Fibroblast of villous mesenchyme (primary cell): ENCODE results near the gene DEAF1. TPM values are rescaled to one million over a fixed set of nuclear protein-coding genes. Genes with fewer than 3 reads are reported as not detected.

Source experiments
- DNase-seq: peaks from one replicate; pipeline ENCODE4 v3.0.0-alpha.2; 2010; ENCODE audit warnings: low read depth
- H3K4me3 ChIP-seq: 2 replicates; pipeline ENCODE4 v1.5.1; 2011; ENCODE audit warnings: low read depth, mild to moderate bottlenecking, low read length
- CTCF ChIP-seq: IDR thresholded peaks from 2 replicates; pipeline ENCODE4 v1.5.1; 2012; ENCODE audit warnings: low read depth, mild to moderate bottlenecking, low read length; ENCODE audit not compliant: insufficient read depth
- total RNA-seq: library from RNA; depleted of rRNA; stranded (reverse); fragments of >200 nt; gene quantifications from 2 replicates; pipeline ENCODE4 v1.2.3, GENCODE V29; 2012

DEAF1 gene
- total RNA-seq, 1 donor: 33.7 TPM

GRCh38 chr11:706957-707816 is 12.2 kb upstream of the DEAF1 start:
- DNase-seq: peak; percentile 61
- peak overlapping the region; percentile 80 for H3K4me3 ChIP-seq
- TF ChIP-seq CTCF: peak; percentile 24

GRCh38 chr11:706439-706956 is 11.5 kb upstream of the DEAF1 start:
- H3K4me3 ChIP-seq: peak overlapping the region; percentile 80
- DNase-seq: peak; percentile 47
- TF ChIP-seq CTCF: no peak

- peak within 1 kb of the TSS; percentile 80 for H3K4me3 ChIP-seq
- DNase-seq: no peak
- no peak for TF ChIP-seq CTCF
Observed at GRCh38 chr11:705646-706438, 10.8 kb upstream of the DEAF1 start, which contains the start of gene EPS8L2. TSS of gene EPS8L2 (plus strand) at chr11:706231. CDS start at chr11:709408, 3,177 bp downstream.

- peak overlapping the region; percentile 80 for H3K4me3 ChIP-seq
- TF ChIP-seq CTCF: no peak
- no peak for DNase-seq
Observed at GRCh38 chr11:704781-705645, 10.0 kb upstream of the DEAF1 start.

GRCh38 chr11:704228-704674 is 9.2 kb upstream of the DEAF1 start:
- H3K4me3 ChIP-seq: no peak overlapping the region
- no peak for DNase-seq
- TF ChIP-seq CTCF: no peak

GRCh38 chr11:703506-703905 is 8.5 kb upstream of the DEAF1 start:
- H3K4me3 ChIP-seq: no peak overlapping the region
- DNase-seq: no peak
- TF ChIP-seq CTCF: no peak
